GM18867 (cell line): ENCODE data around the gene BARD1.
"Not testable (repeated sequence)": the region's sequence is repeated elsewhere in the genome, so short reads cannot be mapped to it uniquely, and the experiment has no call there.

Experiments used
- ATAC-seq: cut with Tn5 transposase; IDR thresholded peaks from one replicate; pipeline ENCODE4 v1.9.1; 2021; ENCODE audit warnings: mild to moderate bottlenecking, moderate library complexity; ENCODE audit not compliant: unreplicated experiment

Gene BARD1

GRCh38 chr2:214772443-214773015, 37.0 kb downstream of the BARD1 start:
- ATAC-seq: no peak

- no peak for ATAC-seq
Measured at GRCh38 chr2:214765180-214765579, 44.3 kb downstream of the BARD1 start.

GRCh38 chr2:214753455-214753854, 56.0 kb downstream of the BARD1 start:
- ATAC-seq: no peak

GRCh38 chr2:214750529-214750928, 59.0 kb downstream of the BARD1 start:
- no peak for ATAC-seq

- peak; percentile 76 for ATAC-seq
Measured at GRCh38 chr2:214747992-214748391, 61.5 kb downstream of the BARD1 start.

GRCh38 chr2:214742119-214742518, 67.4 kb downstream of the BARD1 start:
- ATAC-seq: peak; percentile 61

GRCh38 chr2:214740867-214741395, 68.6 kb downstream of the BARD1 start:
- no peak for ATAC-seq

GRCh38 chr2:214737188-214737587, 72.3 kb downstream of the BARD1 start:
- ATAC-seq: peak; percentile 97

- peak; percentile 73 for ATAC-seq
Measured at GRCh38 chr2:214730800-214731407, 78.6 kb downstream of the BARD1 start.

- ATAC-seq: no peak
Measured at GRCh38 chr2:214730248-214730647, 79.2 kb downstream of the BARD1 start.

- ATAC-seq: no peak
Measured at GRCh38 chr2:214724741-214725140, 84.7 kb downstream of the BARD1 start.

- ATAC-seq: not testable (repeated sequence)
Measured at GRCh38 chr2:214717837-214718236, 91.6 kb downstream of the BARD1 start.

GRCh38 chr2:214716811-214717560, 92.5 kb downstream of the BARD1 start:
- no peak for ATAC-seq

- ATAC-seq: no peak
Measured at GRCh38 chr2:214715025-214715424, 94.5 kb downstream of the BARD1 start.

GRCh38 chr2:214713080-214713830, 96.2 kb downstream of the BARD1 start:
- ATAC-seq: no peak

- no peak for ATAC-seq
Measured at GRCh38 chr2:214710729-214711128, 98.8 kb downstream of the BARD1 start.

- ATAC-seq: no peak
Measured at GRCh38 chr2:214706986-214707385, 102.5 kb downstream of the BARD1 start.

- no peak for ATAC-seq
Measured at GRCh38 chr2:214699236-214699635, 110.2 kb downstream of the BARD1 start.

- no peak for ATAC-seq
Measured at GRCh38 chr2:214696681-214697080, 112.8 kb downstream of the BARD1 start.

- ATAC-seq: no peak
Measured at GRCh38 chr2:214695789-214696188, 113.7 kb downstream of the BARD1 start.

GRCh38 chr2:214683557-214683956, 125.9 kb downstream of the BARD1 start:
- ATAC-seq: peak; percentile 84
